Smooth muscle cell (in vitro differentiated cells): ENCODE results near the gene RRP12. TPM values are rescaled to one million over a fixed set of nuclear protein-coding genes. Genes with fewer than 3 reads are reported as not detected.

Experiments used
- DNase-seq: peaks from one replicate; lab custom pipeline; 2025; ENCODE audit not compliant: unreplicated experiment; lab: John Stamatoyannopoulos, UW
- H2AFZ ChIP-seq: fragments of 200-600 bp; sonication (generic); 2 replicates; pipeline ENCODE4 v1.6.0; 2016; ENCODE audit warnings: antibody characterized with exemption, low read depth, mild to moderate bottlenecking
- H3F3A ChIP-seq: fragments of 200-600 bp; sonication (generic); 2 replicates; pipeline ENCODE4 v1.6.0; 2017; ENCODE audit warnings: antibody characterized with exemption, low read depth
- H3K27ac ChIP-seq: fragments of 200-600 bp; sonication (generic); 2 replicates; pipeline ENCODE4 v1.5.1; 2016; ENCODE audit warnings: low read depth, mild to moderate bottlenecking
- H3K27me3 ChIP-seq: fragments of 200-600 bp; sonication (generic); 2 replicates; pipeline ENCODE4 v1.6.1; 2016; ENCODE audit warnings: low read depth, mild to moderate bottlenecking
- H3K36me3 ChIP-seq: fragments of 200-600 bp; sonication (generic); 2 replicates; pipeline ENCODE4 v1.5.1; 2016; ENCODE audit warnings: low read depth
- H3K4me1 ChIP-seq: fragments of 200-600 bp; sonication (generic); 2 replicates; pipeline ENCODE4 v1.5.1; 2016; ENCODE audit warnings: low read depth
- H3K4me2 ChIP-seq: fragments of 200-600 bp; sonication (generic); 2 replicates; pipeline ENCODE4 v1.6.0; 2016; ENCODE audit warnings: mild to moderate bottlenecking
- H3K4me3 ChIP-seq: fragments of 200-600 bp; sonication (generic); 2 replicates; pipeline ENCODE4 v1.5.1; 2016; ENCODE audit warnings: mild to moderate bottlenecking
- H3K79me2 ChIP-seq: fragments of 200-600 bp; sonication (generic); 2 replicates; pipeline ENCODE4 v1.6.0; 2016; ENCODE audit warnings: low read depth, mild to moderate bottlenecking
- H3K9ac ChIP-seq: fragments of 200-600 bp; sonication (generic); 2 replicates; pipeline ENCODE4 v1.6.0; 2016; ENCODE audit warnings: low read depth
- H3K9me3 ChIP-seq: fragments of 200-600 bp; sonication (generic); replicated peaks from 2 replicates; pipeline ENCODE4 v1.5.1; 2016; ENCODE audit warnings: low read depth
- H4K20me1 ChIP-seq: fragments of 200-600 bp; sonication (generic); 2 replicates; pipeline ENCODE4 v1.6.0; 2016; ENCODE audit warnings: low read depth
- WGBS: methylation state at CpG from one replicate; pipeline ENCODE4 v1.1.7; 2016; ENCODE audit warnings: low lambda C conversion rate; 5-methylcytosine and 5-hydroxymethylcytosine counted together
- polyA plus RNA-seq: library from polyadenylated mRNA; unstranded; fragments of >200 nt; fragmentation: Nextera tagmentation; extraction: Ambion mirVana; gene quantifications from 2 replicates; pipeline ENCODE4 v1.2.1, GENCODE V29; 2016
- total RNA-seq: library from RNA; depleted of rRNA; stranded (reverse); fragments of >200 nt; gene quantifications from 2 replicates; pipeline ENCODE4 v1.2.3, GENCODE V29; 2014
- TF ChIP-seq, protein P1 (sequence below): fragments of 200-600 bp; sonication (generic); IDR thresholded peaks from 2 replicates; pipeline ENCODE4 v1.5.1; 2017; ENCODE audit warnings: borderline replicate concordance, mild to moderate bottlenecking, antibody characterized with exemption; ENCODE audit not compliant: insufficient read depth, poor library complexity, severe bottlenecking

The RRP12 gene
- total and polyA plus RNA-seq, 2 experiments from 2014 or later: 14.1 to 18.8 TPM

- H3K79me2 ChIP-seq: no peaks in the 10 kb centered on the region
- no peaks in the 10 kb centered on the region for H3K4me1 ChIP-seq
- no peaks in the 10 kb centered on the region for H3K27me3 ChIP-seq
- no peaks in the 10 kb centered on the region for H3K36me3 ChIP-seq
- no peak for DNase-seq
- H2AFZ ChIP-seq: no peak overlapping the region
- no peak overlapping the region for H3K4me3 ChIP-seq
- H3K27ac ChIP-seq: no peak overlapping the region
- no peaks in the 10 kb centered on the region for H4K20me1 ChIP-seq
- H3K4me2 ChIP-seq: no peak overlapping the region
- TF ChIP-seq, protein P1, sequence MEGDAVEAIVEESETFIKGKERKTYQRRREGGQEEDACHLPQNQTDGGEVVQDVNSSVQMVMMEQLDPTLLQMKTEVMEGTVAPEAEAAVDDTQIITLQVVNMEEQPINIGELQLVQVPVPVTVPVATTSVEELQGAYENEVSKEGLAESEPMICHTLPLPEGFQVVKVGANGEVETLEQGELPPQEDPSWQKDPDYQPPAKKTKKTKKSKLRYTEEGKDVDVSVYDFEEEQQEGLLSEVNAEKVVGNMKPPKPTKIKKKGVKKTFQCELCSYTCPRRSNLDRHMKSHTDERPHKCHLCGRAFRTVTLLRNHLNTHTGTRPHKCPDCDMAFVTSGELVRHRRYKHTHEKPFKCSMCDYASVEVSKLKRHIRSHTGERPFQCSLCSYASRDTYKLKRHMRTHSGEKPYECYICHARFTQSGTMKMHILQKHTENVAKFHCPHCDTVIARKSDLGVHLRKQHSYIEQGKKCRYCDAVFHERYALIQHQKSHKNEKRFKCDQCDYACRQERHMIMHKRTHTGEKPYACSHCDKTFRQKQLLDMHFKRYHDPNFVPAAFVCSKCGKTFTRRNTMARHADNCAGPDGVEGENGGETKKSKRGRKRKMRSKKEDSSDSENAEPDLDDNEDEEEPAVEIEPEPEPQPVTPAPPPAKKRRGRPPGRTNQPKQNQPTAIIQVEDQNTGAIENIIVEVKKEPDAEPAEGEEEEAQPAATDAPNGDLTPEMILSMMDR: no peak
- no peaks in the 10 kb centered on the region for H3F3A ChIP-seq
- H3K9me3 ChIP-seq: no peaks in the 10 kb centered on the region
- no peak overlapping the region for H3K9ac ChIP-seq
- 94% methylated on average over 7 of the region's 7 CpGs for WGBS
These were observed 44.2 kb downstream of the RRP12 start for GRCh38 chr10:97356918-97357317.

DNA sequence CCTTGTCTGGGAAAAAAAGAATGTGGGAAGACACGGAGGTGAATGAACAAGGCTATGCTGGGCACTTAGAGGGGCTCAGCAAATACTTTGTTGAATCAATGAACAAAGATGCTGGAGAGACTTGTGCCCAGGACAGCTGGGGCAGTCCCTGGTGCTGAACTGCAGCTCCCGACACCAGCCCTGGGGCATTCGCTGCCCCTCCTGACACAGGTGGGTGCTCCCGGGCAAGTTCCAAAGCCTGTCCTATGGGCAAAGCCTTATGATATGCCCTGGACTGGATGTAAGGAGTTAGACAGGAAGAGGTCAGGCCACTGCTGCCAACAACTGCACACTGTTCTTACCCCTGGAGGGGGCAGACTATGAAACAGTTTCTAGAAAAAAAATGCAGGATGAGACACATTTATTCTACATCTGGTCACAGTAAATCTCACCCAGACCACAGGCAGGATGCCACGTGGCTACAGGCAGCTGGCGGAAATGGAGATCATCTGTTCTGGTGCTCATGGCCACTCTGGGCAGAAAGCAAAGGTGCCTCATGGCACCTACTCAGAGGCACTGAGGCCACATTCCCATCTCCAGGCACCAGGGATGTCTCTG lies 44.7 kb downstream of the RRP12 start:
- 89% methylated on average over 6 of the region's 6 CpGs for WGBS
- Histone ChIP-seq H2AFZ (no peak overlapping the region), H4K20me1 (no peaks in the 10 kb centered on the region), H3K4me1 (no peaks in the 10 kb centered on the region), H3K27ac (no peak overlapping the region), H3K4me3 (no peak overlapping the region), H3K4me2 (no peak overlapping the region), H3K79me2 (no peaks in the 10 kb centered on the region), H3K9me3 (no peaks in the 10 kb centered on the region), H3K36me3 (no peaks in the 10 kb centered on the region), H3K27me3 (no peaks in the 10 kb centered on the region), H3F3A (no peaks in the 10 kb centered on the region), H3K9ac (no peak overlapping the region)
- TF ChIP-seq, protein P1: no peak
- no peak for DNase-seq

DNA sequence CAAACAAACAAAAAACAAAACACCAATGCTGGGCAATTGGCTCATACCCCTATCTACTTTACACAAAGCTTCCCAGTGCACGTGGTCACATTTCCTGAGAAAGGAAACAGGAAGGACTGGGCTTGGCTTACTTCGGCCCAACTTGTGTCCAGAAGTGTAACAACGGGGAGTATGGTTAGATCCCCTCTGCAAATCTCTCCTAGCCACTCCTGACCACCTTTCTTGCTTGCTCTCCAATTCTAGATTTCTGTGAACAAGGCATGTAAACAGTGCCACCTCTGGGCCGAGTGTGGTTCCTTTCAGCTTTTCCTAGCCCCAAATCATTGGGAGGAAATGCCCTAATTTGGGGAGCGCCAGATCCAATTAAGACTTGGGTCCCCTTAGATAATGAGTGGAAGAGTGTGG lies 45.6 kb downstream of the RRP12 start:
- no peaks in the 10 kb centered on the region for H3F3A ChIP-seq

More for the DNA sequence above, 45.6 kb downstream of the RRP12 start:
- H2AFZ ChIP-seq: no peak overlapping the region
- H3K9me3 ChIP-seq: no peaks in the 10 kb centered on the region
- H3K9ac ChIP-seq: no peak overlapping the region
- no peaks in the 10 kb centered on the region for H3K36me3 ChIP-seq
- TF ChIP-seq, protein P1: no peak
- no peak for DNase-seq
- H3K4me3 ChIP-seq: no peak overlapping the region
- WGBS: 85% methylated on average over 5 of the region's 5 CpGs
- H3K27ac ChIP-seq: no peak overlapping the region
- H3K4me2 ChIP-seq: no peak overlapping the region
- no peaks in the 10 kb centered on the region for H3K4me1 ChIP-seq
- no peaks in the 10 kb centered on the region for H3K27me3 ChIP-seq
- H4K20me1 ChIP-seq: no peaks in the 10 kb centered on the region
- H3K79me2 ChIP-seq: no peaks in the 10 kb centered on the region
